ENCODE results near the gene ARID3B. TPM values are rescaled to one million over a fixed set of nuclear protein-coding genes. Genes with fewer than 3 reads are reported as not detected.

The ARID3B gene
- total RNA-seq, 1 experiment from 2014 or later, result 36.1 TPM

DNA sequence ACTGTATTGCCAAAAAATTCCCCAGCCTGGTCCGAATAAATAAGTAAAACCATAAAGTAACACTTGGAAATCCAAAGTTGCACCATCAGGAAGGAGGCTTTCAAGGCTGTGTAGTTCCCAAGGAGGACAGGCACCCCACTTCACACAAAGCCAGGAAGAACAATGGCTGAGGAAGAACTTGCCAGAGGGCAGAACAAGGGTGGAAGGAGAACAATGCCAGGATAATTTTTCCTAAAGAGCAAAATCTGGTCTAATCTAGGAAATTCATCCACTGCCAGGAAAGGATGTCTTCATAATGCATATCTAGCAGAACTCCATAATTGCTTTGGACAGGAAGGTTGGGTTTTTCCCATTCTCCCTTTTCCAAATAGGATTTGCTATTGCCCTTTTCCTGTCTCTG lies 15.7 kb upstream of the ARID3B start:
- H3K9me3 Mint-ChIP-seq (ENCODE audit: unreplicated experiment), result no peaks in the 10 kb centered on the region
- CTCF ChIA-PET, result no interaction called here

DNA sequence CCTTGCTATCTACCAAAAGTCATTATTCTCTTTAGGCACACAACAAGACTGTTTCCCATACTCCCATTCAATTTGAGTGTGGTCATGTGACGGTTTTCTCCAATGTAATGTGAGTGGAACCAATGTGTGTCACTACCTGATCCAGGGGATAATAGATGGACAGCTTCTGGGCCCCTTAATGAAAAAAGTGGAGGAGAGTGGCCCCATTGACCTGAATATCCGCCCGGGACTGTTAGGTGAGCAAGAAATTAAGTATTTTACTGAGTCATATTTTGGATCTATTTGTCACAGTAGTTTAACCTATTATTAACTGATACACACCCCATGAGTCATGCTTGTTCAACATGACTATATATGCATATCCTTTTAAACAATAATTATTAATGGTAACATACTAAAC lies 15.1 kb upstream of the ARID3B start:
- CTCF ChIA-PET, result no interaction called here
- H3K4me3 ChIP-seq (ENCODE audit: low read depth, low read length), result no peak overlapping the region
- no peaks in the 10 kb centered on the region for H3K9me3 ChIP-seq
- BruUV-seq (replicated peaks), result no TSS peak
- H3K36me3 ChIP-seq (ENCODE audit: control insufficient read depth, insufficient read depth, low read length), result no peaks in the 10 kb centered on the region
- intact Hi-C loops (cut with micrococcal nuclease; ENCODE audit: unreplicated experiment), result no loop called here
- Mint-ChIP-seq H3K27me3 (ENCODE audit: insufficient read depth, unreplicated experiment) (no peaks in the 10 kb centered on the region), H3K4me3 (ENCODE audit: unreplicated experiment) (no peak overlapping the region), H3K9me3 (ENCODE audit: unreplicated experiment) (no peaks in the 10 kb centered on the region), H3K36me3 (ENCODE audit: insufficient read depth, unreplicated experiment) (no peaks in the 10 kb centered on the region), H3K4me1 (ENCODE audit: low read depth, unreplicated experiment) (peaks cover 11% of the 10 kb centered on the region), H3K27ac (ENCODE audit: unreplicated experiment) (no peak overlapping the region)
- no peaks in the 10 kb centered on the region for H3K27me3 ChIP-seq (replicated peaks; ENCODE audit: control insufficient read depth, insufficient read depth, low read length)
- DNase-seq, result no peak
- TF ChIP-seq, protein P1, sequence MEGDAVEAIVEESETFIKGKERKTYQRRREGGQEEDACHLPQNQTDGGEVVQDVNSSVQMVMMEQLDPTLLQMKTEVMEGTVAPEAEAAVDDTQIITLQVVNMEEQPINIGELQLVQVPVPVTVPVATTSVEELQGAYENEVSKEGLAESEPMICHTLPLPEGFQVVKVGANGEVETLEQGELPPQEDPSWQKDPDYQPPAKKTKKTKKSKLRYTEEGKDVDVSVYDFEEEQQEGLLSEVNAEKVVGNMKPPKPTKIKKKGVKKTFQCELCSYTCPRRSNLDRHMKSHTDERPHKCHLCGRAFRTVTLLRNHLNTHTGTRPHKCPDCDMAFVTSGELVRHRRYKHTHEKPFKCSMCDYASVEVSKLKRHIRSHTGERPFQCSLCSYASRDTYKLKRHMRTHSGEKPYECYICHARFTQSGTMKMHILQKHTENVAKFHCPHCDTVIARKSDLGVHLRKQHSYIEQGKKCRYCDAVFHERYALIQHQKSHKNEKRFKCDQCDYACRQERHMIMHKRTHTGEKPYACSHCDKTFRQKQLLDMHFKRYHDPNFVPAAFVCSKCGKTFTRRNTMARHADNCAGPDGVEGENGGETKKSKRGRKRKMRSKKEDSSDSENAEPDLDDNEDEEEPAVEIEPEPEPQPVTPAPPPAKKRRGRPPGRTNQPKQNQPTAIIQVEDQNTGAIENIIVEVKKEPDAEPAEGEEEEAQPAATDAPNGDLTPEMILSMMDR (IDR thresholded peaks at IDR 0.05; ENCODE audit: insufficient read depth in 1 of 2, low read depth in 1 of 2, low read length in 1 of 2, severe bottlenecking in 1 of 2, unreplicated experiment in 1 of 2), result no peak
- POLR2A ChIA-PET, result no interaction called here
- H3K4me1 ChIP-seq, result peaks cover 10% of the 10 kb centered on the region

More for the DNA sequence above, 15.7 kb upstream of the ARID3B start:
- TF ChIP-seq, protein P1 (IDR thresholded peaks at IDR 0.05; ENCODE audit: insufficient read depth in 1 of 2, low read depth in 1 of 2, low read length in 1 of 2, severe bottlenecking in 1 of 2, unreplicated experiment in 1 of 2), result no peak
- Histone ChIP-seq H3K4me3 (ENCODE audit: low read depth, low read length) (no peak overlapping the region), H3K4me1 (peaks cover 6% of the 10 kb centered on the region), H3K36me3 (ENCODE audit: control insufficient read depth, insufficient read depth, low read length) (no peaks in the 10 kb centered on the region), H3K27me3 (replicated peaks; ENCODE audit: control insufficient read depth, insufficient read depth, low read length) (no peaks in the 10 kb centered on the region), H3K9me3 (no peaks in the 10 kb centered on the region)
- no peaks in the 10 kb centered on the region for H3K36me3 Mint-ChIP-seq (ENCODE audit: insufficient read depth, unreplicated experiment)
- H3K4me1 Mint-ChIP-seq (ENCODE audit: low read depth, unreplicated experiment), result peaks cover 7% of the 10 kb centered on the region
- no peak overlapping the region for H3K4me3 Mint-ChIP-seq (ENCODE audit: unreplicated experiment)
- no peaks in the 10 kb centered on the region for H3K27me3 Mint-ChIP-seq (ENCODE audit: insufficient read depth, unreplicated experiment)
- POLR2A ChIA-PET, result no interaction called here
- intact Hi-C loops (cut with micrococcal nuclease; ENCODE audit: unreplicated experiment), result no loop called here
- no TSS peak for BruUV-seq (replicated peaks)
- DNase-seq, result no peak
- no peak overlapping the region for H3K27ac Mint-ChIP-seq (ENCODE audit: unreplicated experiment)

DNA sequence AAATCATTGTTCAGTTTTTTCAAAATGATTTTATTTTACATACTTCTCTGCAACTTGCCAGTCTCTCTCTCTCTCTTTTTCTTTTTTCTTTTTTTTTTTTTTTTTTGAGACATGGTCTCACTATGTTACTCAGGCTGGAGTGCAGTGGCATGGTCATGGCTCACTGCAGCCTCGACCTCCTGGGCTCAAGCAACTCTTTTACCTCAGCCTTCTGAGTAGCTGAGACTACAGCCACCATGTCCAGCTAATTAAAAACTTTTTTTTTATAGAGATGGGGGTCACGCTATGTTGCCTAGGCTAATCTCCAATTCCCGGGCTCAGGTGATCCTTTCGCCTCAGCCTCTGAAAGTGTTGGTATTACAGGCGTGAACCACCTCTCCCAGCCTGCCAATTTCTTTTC lies 12.1 kb upstream of the ARID3B start:
- H3K9me3 ChIP-seq, result no peaks in the 10 kb centered on the region
- no peaks in the 10 kb centered on the region for H3K36me3 ChIP-seq (ENCODE audit: control insufficient read depth, insufficient read depth, low read length)
- no peak for DNase-seq
- Mint-ChIP-seq H3K36me3 (ENCODE audit: insufficient read depth, unreplicated experiment) (no peaks in the 10 kb centered on the region), H3K4me1 (ENCODE audit: low read depth, unreplicated experiment) (peaks cover 18% of the 10 kb centered on the region), H3K27ac (ENCODE audit: unreplicated experiment) (no peak overlapping the region), H3K9me3 (ENCODE audit: unreplicated experiment) (no peaks in the 10 kb centered on the region), H3K4me3 (ENCODE audit: unreplicated experiment) (no peak overlapping the region), H3K27me3 (ENCODE audit: insufficient read depth, unreplicated experiment) (no peaks in the 10 kb centered on the region)
- intact Hi-C loops (cut with micrococcal nuclease; ENCODE audit: unreplicated experiment), result no loop called here
- TF ChIP-seq, protein P1 (IDR thresholded peaks at IDR 0.05; ENCODE audit: insufficient read depth in 1 of 2, low read depth in 1 of 2, low read length in 1 of 2, severe bottlenecking in 1 of 2, unreplicated experiment in 1 of 2), result no peak
- H3K4me1 ChIP-seq, result peaks cover 21% of the 10 kb centered on the region
- BruUV-seq (replicated peaks), result no TSS peak
- ChIA-PET CTCF (no interaction called here), POLR2A (no interaction called here)
- H3K27me3 ChIP-seq (replicated peaks; ENCODE audit: control insufficient read depth, insufficient read depth, low read length), result no peaks in the 10 kb centered on the region
- H3K4me3 ChIP-seq (ENCODE audit: low read depth, low read length), result no peak overlapping the region

Data from Caco-2 (cell line).